ENCODE data around the gene GAPDH.

GAPDH gene

GRCh38 chr12:6558014-6558760 lies 23.9 kb downstream of the GAPDH start:
- peak; percentile 55 for TF ChIP-seq RAD21 (IDR thresholded peaks at IDR 0.05; ENCODE audit: low read depth)

DNA sequence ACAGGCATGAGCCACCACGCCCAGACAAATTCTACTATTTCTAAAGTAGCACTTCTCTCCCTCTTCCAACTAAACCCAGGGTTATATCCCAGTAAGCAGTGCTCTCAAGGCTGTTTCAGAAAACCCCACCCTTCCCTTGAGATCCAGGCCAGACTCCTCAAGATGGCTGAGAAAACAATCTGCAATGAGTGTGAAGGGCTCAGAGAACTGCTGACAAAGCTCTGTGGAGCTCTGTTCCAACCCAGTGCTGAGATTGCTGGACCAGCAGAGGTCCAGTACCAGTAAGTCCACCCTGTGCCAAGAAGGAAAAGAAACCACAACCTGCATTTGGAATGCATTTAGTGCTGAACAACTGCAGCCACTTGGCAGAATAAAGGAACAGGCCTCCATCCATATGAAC lies 25.2 kb downstream of the GAPDH start:
- TF ChIP-seq EGR1 (IDR thresholded peaks at IDR 0.05): no peak
- no peak for TF ChIP-seq CEBPB (IDR thresholded peaks at IDR 0.05)
- TF ChIP-seq ZBTB7A (IDR thresholded peaks at IDR 0.05; ENCODE audit: low read depth): no peak
- TF ChIP-seq EP300 (IDR thresholded peaks at IDR 0.05; ENCODE audit: borderline replicate concordance): no peak
- no peak for TF ChIP-seq YY1 (IDR thresholded peaks at IDR 0.05; ENCODE audit: low read depth)
- TF ChIP-seq, protein P1, sequence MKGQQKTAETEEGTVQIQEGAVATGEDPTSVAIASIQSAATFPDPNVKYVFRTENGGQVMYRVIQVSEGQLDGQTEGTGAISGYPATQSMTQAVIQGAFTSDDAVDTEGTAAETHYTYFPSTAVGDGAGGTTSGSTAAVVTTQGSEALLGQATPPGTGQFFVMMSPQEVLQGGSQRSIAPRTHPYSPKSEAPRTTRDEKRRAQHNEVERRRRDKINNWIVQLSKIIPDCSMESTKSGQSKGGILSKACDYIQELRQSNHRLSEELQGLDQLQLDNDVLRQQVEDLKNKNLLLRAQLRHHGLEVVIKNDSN (IDR thresholded peaks at IDR 0.05): no peak
- TF ChIP-seq, protein P2, sequence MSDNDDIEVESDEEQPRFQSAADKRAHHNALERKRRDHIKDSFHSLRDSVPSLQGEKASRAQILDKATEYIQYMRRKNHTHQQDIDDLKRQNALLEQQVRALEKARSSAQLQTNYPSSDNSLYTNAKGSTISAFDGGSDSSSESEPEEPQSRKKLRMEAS (IDR thresholded peaks at IDR 0.05): no peak
- TF ChIP-seq CREB1 (IDR thresholded peaks at IDR 0.05; ENCODE audit: low read depth): no peak
- TF ChIP-seq NFIC (IDR thresholded peaks at IDR 0.05): no peak
- TF ChIP-seq TCF12 (IDR thresholded peaks at IDR 0.05; ENCODE audit: low read depth): no peak
- no peak for TF ChIP-seq TEAD4 (IDR thresholded peaks at IDR 0.05)
- TF ChIP-seq RAD21 (IDR thresholded peaks at IDR 0.05; ENCODE audit: low read depth): no peak
- TF ChIP-seq REST (IDR thresholded peaks at IDR 0.05; ENCODE audit: low read depth): no peak
- no peak for TF ChIP-seq TAF1 (IDR thresholded peaks at IDR 0.05; ENCODE audit: low read depth)
- TF ChIP-seq FOXM1 (IDR thresholded peaks at IDR 0.05; ENCODE audit: borderline replicate concordance, low read depth): no peak

DNA sequence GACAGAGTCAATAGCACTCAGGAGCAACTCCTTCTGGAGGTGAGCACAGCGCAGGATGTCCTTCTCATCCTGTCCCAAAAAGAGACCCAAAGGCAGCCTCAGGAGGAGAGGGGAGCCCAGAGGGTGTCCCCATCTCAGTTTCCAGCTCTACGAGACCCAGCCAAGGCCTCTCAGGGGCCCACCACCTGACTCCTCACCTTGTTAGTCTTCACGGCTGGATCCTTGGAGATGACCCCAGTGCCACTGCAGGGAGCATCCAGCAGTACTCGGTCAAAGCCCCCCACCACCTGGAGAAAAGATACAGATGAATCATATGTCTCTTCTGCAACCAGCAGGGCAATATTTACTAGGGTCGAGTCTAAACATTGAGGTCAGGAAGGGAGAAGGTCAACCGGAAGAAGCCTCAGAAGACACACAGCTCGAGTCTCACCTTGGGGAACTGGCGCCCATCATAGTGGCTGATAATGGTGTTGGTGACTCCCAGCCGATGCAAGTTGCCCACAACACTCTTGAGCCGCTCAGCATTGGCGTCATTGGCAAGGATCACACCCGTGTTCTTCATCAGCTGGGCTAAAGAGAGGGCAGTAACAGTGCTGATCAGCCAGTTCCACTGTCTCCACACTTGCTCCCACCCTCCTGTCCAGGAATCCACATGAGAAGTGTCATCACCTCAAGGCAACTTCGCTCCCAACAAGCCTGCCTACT lies 26.3 kb downstream of the GAPDH start:
- TF ChIP-seq NFIC (IDR thresholded peaks at IDR 0.05) (no peak), CREB1 (IDR thresholded peaks at IDR 0.05; ENCODE audit: low read depth) (no peak), EGR1 (IDR thresholded peaks at IDR 0.05) (no peak), YY1 (IDR thresholded peaks at IDR 0.05; ENCODE audit: low read depth) (no peak), TAF1 (IDR thresholded peaks at IDR 0.05; ENCODE audit: low read depth) (no peak), TEAD4 (IDR thresholded peaks at IDR 0.05) (no peak), CEBPB (IDR thresholded peaks at IDR 0.05) (no peak)
- TF ChIP-seq, protein P2 (IDR thresholded peaks at IDR 0.05): no peak
- TF ChIP-seq, protein P1 (IDR thresholded peaks at IDR 0.05): no peak

DNA sequence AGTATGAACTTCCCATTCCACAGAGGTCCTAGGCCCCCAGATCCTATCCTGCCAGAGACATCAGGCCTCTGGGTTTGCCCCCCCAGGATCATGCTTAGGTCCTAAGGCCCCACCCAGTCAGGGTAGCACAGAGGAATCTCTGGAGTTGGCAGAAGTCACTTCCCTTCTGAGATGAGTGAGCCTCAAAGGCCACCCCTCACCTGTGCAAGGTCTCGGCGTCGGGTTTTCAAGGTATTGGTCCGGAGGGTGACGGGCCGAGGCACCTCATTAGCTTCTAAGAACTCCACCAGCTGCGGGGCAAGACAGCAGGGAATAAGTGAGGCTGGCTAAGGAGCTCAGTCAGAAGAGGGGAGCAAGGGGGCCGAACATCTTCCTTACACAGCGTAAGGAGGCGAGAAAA lies 28.6 kb downstream of the GAPDH start:
- no peak for TF ChIP-seq EP300 (IDR thresholded peaks at IDR 0.05; ENCODE audit: borderline replicate concordance)
- TF ChIP-seq NFIC (IDR thresholded peaks at IDR 0.05): no peak
- no peak for TF ChIP-seq YY1 (IDR thresholded peaks at IDR 0.05; ENCODE audit: low read depth)
- TF ChIP-seq EGR1 (IDR thresholded peaks at IDR 0.05): no peak
- no peak for TF ChIP-seq REST (IDR thresholded peaks at IDR 0.05; ENCODE audit: low read depth)
- TF ChIP-seq, protein P2 (IDR thresholded peaks at IDR 0.05): no peak
- TF ChIP-seq TCF12 (IDR thresholded peaks at IDR 0.05; ENCODE audit: low read depth): no peak
- TF ChIP-seq FOXM1 (IDR thresholded peaks at IDR 0.05; ENCODE audit: borderline replicate concordance, low read depth): no peak

DNA sequence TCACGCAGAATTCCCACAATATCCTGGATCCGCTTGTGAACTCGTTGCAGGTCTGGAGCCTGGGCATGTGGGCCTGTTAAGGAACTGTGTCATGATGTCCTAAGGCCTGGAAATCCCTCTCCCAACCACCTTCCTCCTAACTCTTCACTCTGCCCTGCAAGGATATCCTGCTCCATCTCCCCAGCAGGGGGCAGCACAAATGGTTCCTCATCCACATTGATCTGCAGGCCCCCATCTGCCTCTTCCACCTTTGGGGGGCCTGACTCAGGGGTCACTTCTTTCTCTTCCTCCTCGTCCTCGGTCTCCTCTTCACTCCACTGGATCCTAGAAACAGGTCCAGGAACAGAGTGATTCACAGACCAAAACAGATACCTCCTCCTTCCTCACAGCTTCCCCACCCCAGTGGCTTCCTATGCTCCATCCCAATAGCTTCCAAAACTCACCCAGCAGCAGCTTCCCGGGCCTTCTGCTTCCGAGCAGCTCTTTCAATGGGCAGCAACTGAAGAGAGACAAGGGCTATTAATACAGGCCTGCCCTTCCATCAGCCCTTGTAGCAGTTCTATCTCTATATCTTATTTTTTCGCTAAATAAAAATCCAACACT lies 29.2 kb downstream of the GAPDH start:
- no peak for TF ChIP-seq ZBTB7A (IDR thresholded peaks at IDR 0.05; ENCODE audit: low read depth)
- TF ChIP-seq REST (IDR thresholded peaks at IDR 0.05; ENCODE audit: low read depth): no peak
- TF ChIP-seq RAD21 (IDR thresholded peaks at IDR 0.05; ENCODE audit: low read depth): peak; percentile 35; the same call in 1 of the 2 replicates
